Activated naive CD8-positive, alpha-beta T cell treated with anti-CD3 and anti-CD28 coated beads, Interleukin-2, amount 50 U/mL, for 16 hours (primary cell): ENCODE results near the gene ADAMTS6.
"Not testable (repeated sequence)": the region's sequence is repeated elsewhere in the genome, so short reads cannot be mapped to it uniquely, and the experiment has no call there.

ENCODE experiments used
- DNase-seq: peaks from one replicate; pipeline ENCODE4 v3.0.0-alpha.2; 2020; ENCODE audit warnings: low read depth, low spot score

The ADAMTS6 gene

DNA sequence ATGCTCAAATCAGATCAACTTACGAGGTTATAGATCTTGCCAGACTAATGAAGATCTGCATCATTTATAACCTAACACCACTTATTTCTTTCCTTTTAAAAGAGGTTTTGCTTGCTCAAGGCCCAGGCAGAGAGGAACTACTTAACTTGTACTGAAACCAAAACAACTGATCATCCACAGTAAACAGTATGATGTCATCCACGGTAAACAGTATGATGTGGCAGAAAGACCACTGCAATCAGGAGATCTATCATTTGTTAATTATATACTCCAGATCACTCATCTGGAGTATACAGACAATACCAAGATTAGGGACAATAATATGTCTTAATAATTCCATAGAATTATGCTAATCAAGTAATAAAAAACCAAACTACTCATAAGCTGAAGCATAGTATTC is 116.8 kb downstream of the ADAMTS6 start:
- no peak for DNase-seq

DNA sequence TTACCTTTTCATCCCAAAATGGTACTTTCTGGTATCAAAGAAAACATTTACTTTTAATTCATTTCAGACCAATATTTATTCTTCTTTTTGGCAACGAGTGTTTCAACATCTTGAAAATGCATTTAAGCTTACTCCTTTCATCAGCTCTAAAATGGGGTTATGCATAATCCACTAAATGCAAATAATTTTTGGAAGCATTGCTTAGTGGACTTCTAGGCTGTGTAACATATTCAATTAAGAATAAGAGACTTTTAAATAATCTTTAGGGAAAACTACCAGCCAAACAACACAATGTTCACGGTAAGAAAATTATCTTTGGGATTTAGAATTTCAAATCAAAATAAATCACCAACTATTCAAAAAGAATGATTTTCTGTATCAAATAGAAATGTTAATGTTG is 118.2 kb downstream of the ADAMTS6 start:
- DNase-seq: no peak

DNA sequence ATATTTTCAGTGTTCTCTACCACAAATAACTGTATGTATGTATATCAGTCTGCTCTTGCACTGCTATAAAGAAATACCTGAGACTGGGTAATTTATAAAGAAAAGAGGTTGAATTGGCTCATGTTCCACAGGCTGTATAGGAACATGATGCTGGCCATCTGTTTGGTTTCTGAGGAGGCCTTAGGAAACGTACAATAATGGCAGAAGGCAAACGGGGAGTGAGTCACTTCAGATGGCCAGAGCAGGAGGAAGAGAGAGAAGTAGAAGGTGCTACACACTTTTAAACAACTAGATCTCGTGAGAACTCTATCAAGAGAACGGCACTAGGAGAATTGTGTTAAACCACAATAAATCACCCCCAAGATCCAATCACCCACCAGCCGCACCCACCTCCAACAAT is 121.7 kb downstream of the ADAMTS6 start:
- DNase-seq: no peak

DNA sequence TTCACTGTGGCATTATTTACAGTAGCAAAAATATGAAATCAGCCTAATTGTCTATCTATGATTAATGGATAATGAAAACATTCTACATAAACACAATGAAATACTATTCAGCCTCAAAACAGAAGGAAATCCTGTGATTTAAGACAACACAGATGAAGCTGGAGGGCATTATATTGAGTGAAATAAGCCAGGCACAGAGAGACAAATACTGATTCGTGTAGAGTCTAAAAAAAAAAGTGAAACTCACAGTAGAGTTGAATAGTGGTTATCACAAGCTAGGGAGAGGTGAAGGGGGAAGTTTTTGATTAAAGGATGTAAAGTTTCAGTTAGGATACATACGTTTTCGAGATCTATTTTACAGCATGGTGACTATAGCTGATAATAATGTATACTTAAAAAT is 122.2 kb downstream of the ADAMTS6 start:
- DNase-seq: no peak

DNA sequence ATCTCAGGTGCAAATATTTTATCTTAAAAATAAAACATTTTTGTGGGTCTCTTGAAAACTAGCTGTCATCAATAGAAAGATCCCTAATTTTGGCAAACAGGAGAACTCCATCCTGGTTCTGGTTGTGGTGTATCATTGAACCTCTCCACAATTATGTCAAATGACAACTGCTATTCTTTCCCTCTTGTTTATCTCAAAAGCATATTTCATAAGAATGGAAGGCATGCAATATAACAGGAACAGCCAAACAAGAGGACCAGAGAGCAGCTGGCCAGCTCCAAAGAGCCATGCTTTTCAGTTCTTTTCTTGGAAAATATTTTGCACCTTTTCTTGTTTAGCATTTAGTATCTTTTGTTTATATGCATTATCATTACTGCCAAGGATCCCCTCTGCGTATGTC is 125.4 kb downstream of the ADAMTS6 start:
- DNase-seq: no peak

DNA sequence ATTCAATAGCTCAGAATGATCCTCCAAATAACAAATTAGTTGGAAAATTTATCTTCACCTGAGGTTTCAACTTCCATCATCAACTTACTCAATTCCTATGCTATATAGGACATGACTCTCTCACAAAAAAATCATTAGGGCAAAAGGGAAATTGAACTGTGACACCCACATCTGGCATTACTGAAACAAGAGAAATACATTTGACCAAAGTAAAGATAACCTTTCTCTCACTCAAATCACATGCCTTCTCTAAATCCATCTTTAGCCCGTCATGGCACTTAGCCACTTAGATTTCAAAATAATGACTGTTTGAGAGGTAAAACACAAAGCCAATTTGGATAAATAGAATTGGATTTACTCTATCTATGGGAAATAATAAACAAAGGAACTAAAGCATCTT is 126.4 kb downstream of the ADAMTS6 start:
- DNase-seq: no peak

DNA sequence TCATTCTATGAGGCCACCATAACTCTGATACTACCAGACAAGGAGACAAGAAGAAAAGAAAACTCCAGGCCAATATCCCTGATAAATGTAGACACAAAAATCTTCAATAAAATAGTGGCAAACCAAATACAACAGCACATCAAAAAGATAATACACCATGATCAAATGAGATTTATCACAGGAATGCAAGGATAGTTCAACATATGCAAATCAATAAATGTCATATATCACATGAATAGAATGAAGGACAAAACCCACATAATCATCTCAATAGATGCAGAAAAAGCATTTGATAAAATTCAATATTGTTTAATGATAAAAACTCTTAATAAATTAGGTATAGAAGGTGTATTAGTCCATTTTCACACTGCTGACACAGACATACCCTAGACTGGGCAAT is 139.9 kb downstream of the ADAMTS6 start:
- DNase-seq: no peak

DNA sequence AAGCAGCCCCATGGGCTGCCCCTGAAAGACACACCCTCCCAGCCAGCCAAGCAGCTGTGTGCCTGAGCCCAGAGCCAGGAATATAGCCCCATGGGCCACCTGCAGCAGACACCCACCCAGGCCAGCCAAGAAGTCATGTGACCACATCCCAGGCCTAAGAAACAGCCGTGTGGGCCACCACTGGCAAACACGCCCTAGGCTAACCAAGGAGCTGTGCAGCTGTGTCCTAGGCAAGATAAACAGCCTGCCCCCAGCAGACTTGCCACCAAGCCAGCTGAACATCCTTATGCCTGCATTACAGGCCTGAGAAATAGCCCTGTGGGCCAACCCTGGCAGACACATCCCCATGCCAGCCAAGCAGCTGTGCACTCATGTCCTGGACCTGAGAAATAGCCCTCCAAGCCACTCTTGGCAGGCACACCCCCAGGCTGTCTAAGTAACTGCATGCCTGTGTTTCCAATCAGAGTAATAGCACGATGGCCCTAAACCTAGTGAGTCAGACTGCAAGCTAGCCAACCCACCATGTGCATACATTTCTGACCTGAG is 143.0 kb downstream of the ADAMTS6 start:
- DNase-seq: no peak

DNA sequence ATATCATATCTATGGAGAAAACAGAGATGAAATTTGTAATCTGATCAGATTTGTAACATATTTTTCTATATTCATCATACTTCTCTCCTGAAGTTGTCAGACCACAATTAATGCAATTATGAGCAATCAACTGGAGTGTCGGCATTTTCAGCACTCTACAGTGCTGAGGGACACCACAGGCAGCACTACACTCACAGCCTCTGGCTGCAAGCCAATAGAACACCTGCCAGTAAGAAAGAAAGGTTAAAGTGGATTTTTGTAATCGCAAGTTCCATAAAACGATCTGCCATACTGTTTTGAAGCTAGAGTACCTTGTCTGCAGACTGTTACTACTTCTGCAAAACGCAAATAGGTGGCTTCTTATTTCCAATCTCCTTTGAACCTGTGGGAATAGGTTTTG is 147.6 kb downstream of the ADAMTS6 start:
- no peak for DNase-seq

DNA sequence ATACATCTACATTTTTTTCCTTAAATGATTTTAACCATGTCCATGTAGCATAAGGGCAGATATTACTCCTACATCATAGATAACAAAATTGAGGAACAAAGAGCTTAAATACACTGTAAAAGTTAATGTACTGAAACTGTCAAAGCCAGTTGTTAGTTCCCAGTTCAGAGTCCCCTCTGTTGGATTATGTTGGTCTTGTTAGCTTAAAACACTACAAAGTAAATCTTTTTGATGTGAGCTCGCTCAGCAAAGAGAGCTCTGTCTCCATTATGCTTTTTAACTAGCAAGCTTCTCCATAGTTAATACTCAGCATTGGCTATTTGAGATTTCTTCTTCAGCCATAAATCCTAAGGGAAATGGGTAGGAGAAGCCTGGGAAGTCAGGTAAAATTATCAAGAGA is 149.1 kb downstream of the ADAMTS6 start:
- no peak for DNase-seq

DNA sequence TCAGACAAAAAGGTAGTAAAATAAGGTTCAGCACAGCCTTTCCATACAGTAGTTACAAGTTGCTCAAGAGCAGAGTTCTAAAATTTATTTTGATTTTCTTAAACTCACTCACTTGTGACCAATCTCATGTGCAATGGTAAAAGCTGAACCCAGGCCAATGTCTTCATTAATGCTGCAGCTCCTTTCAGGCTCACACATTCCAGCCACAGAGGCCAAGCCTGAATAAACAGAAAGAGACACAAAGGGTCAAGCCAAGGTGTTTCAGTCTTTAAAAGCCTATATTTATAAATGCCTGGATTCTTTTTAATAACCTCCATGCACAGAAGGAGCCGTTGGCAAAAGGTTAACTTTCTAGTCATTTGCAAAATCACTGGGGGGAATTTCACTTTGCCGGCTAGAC is 152.5 kb downstream of the ADAMTS6 start:
- no peak for DNase-seq

DNA sequence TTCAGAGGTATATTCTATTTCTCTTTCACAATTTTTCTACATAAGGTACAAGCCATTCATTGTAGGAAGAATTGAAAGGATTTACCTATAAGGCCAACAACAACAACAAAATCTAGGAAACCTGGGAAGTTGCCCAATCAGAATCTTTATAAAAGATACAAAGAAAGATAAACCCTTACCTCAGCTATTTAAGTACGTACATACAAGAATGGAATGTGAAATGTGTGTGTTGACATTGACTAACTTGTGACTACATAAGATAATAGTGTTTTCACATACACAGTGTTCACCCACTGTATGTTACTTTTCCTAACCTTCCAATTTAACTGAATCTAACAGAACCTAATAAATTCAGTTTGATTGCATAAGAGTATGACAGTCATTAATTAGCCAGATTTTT is 154.1 kb downstream of the ADAMTS6 start:
- no peak for DNase-seq

DNA sequence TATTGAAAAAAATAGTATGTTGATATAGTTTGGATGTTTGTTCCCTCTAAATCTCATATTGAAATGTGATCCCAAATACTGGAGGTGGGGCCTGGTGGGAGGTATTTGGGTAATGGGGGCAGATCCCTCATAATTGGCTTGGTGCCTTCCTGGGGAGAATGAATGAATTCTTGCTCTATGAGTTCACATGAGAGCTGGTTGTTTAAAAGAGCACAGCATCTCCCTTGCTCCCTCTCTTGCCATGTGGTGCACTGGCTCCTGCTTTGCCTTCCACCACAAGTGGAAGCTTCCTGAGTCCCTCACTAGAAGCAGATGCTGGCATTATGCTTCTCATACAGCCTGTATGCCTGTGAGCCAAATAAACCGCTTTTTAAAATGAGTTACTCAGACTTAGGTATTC is 154.8 kb downstream of the ADAMTS6 start:
- DNase-seq: no peak

DNA sequence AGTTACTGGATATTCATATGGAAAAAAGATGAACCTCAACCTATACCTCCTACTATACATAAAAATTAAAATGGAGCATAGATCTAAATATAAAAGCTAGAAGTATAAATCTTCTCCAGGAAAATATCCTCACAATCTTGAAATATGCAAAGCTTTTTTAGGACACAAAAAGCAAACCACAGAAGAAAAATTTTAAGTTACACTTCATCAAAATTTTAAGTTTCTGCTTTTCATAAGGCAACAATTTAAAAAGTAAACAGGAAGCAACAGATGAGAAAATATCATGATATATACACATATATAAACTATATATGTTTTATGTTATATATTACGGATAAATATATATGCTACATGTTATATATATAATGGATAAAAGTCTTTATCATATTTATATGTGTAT is 157.5 kb downstream of the ADAMTS6 start:
- no peak for DNase-seq

DNA sequence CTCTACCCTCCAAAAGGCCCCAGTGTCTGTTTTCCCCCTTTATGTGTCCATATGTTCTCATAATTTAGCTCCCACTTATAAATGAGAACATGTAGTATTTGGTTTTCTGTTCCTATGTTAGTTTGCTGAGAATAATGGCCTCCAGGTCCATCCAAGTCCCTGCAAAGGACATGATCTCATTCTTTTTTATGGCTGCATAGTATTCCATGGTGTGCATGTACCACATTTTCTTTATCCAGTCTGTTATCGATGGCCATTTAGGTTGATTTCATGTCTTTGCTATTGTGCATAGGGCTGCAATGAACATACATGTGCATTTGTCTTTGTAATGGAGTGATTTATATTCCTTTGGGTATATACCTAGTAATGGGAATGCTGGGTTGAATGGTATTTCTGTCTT is 161.0 kb downstream of the ADAMTS6 start:
- not testable (repeated sequence) for DNase-seq

DNA sequence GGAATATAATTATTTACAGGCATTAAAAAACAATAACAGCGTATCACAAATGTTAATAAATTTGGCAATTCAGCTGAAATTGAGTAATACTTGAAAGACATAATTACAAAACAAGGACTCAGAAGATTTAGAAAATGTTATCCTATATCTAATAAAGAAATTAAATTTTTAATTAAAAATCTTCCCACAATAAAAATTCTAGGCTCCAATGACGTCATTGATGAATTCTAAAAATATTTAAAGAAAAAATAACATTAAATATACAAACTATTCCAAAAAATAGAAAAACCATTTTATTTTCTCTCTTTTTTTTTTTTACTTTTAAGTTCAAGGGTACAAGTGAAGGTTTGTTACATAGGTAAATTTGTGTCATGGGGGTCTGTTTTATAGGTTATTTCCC is 161.5 kb downstream of the ADAMTS6 start:
- DNase-seq: no peak

DNA sequence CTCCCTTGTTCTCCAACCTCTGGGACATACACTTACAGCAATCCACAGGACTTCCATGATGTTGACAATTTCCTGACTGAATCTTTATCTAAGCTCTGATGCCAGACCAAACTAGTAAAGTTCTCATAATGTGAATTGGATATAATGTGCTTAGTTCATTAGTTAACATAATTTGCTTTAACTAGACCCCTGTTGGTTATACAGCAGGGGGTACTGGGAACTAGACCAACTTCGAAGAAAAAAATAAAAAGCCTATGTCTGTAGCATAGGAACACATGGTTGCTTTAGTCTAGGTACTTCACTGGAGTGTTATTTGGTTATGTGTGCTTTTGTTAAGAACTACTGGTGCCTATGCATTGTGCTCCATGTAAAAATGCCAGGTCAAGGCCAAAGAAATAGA is 173.8 kb downstream of the ADAMTS6 start:
- no peak for DNase-seq

DNA sequence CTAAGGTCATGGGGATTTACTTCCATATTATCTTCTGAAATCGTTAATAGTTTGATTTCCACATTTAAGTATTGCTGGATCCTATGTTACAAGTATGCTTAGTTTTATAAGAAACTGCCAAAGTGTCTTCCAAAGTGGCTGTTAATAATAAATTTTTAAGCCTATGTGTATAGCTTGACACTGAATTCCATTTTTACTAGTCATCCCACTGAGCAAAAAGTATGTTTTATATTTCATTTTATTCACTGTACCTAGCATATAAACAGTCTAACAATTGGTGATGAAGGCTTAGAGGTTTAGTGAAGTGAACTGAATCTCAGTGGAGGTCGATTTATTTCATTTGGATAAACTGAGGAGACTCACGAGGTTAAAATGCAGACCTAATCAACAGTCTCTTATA is 174.6 kb downstream of the ADAMTS6 start:
- DNase-seq: no peak

DNA sequence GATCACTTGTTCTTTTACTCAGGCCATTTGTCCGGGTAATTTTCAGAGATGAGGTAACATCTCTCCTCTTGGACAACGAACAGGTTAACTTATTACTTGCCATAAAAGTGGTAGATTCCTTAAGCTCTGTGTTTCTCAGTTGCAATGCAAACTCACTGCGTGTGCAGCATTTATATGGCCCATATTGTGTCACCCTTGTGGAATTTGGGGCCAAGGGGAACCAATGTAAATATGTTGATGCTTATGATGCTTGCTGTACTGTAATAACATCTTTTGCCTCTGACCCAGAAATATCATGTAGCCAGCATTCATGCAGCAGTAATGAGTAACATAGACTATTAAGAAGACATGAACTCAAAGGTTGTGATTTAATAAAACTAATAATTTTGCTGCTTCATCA is 175.8 kb downstream of the ADAMTS6 start:
- DNase-seq: no peak

DNA sequence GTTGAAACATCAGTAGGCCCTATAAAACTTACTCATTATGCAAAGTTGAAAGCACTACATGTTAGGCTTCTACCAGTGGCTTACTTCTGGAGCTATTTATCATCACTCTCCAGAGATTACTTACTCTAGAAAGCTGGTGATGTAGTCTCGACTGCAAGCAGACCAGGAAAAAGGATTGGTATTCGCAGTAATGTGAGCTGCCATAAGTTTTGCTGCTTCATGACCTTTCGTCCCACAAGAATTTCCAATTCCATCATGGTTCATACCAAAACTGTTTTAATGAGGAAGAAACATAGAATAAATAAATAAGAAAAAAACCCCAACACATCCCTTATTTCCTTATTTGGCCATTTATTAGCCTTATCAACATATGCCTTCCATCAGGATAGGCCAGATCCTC is 181.9 kb downstream of the ADAMTS6 start:
- DNase-seq: no peak

DNA sequence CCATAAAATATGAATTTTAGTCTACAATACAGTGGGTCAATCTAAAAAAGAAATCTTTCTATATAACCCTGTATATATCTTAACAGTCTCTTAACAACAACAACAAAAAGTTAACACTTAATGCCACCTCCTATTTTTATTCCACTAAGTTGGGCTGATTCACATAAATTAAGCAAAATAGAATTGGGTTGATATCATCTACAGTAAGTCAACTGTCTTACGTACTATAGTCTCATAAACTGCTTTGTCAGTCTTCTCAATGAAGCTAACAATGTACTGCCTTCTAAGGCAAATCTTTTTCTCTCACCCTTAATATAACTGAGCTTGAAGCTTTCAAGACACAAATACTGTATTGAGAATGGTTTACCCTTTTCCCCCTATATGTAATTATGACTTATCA is 185.7 kb downstream of the ADAMTS6 start:
- DNase-seq: no peak

DNA sequence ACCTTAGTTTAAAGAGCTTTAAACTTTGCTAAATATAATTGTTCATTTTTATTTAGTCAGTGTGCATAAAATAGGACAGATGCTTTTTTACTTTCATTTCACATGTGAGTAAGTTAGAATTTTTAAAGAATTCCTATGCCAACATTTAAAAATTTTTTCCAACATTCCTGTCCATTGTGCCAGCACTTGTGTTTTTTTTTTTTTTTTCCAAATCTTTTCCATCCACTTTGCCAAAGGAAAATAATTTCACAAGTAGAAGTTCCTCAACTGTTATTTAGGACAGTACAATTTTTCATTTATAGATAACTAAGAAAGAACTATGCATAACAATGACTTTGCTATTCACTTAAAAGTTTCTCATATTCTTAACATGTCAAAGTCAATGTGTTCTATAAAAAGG is 189.5 kb downstream of the ADAMTS6 start:
- DNase-seq: no peak

DNA sequence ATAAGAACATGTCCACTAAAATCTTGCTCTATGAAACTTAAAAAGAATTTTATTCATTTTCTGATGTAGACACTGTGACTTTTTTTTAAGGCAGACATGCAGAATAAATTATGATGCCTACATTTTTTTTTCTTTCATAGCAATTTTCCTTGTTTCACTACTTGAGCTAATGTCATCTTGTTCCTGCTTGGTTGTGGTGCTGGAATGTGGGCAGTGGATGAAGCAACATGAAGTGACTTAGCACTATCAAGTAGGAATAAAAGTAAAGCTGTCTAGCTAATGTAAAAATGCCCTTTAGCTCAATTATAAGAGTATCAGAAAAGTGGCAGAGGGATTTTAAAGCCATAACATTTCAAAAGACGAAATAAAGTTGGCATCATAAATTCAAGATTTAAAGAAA is 191.0 kb downstream of the ADAMTS6 start:
- DNase-seq: no peak

DNA sequence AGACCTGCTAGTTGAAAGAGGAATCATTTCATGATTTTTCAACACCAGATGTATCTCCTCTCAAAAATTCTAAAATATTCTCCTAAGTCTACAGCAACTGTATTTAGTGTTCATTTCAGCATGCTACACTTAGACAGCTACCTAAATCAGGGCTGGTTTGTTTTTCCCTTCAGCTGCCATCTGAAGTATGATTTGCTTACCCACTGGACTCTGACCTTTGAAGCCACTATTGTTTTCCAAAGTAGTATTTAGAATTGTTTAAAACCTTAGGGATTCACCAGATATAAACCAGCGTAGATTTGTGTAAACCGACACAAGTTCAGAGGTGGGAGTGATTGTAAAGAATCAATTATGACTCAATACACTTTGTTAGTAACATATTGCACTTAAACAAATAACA is 193.1 kb downstream of the ADAMTS6 start:
- no peak for DNase-seq

DNA sequence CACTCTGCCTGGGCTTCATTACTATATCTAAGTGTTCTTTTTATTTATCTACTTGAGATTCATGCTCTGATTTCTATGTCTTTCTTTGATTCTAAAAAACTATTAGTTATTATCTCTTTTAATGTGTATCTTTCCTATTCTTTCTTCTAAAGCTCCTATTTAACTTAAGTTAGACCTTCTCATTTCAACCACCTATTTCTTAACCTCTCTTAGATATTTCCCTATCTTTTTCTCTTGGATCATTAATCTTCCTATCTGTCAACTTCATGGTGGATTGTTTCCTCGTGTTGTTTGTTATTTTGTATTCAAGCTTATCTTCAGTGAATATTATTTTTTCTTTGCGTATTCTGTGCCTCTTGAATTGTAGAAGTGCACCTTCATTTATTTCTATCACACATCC is 202.1 kb downstream of the ADAMTS6 start:
- DNase-seq: no peak
